DOHH2 (cell line): ENCODE results near the gene NDUFAF7.

Experiments used
- EZH2phosphoT487 ChIP-seq: fragments of 200-600 bp; sonication (generic); IDR thresholded peaks from 2 replicates; pipeline ENCODE4 v1.6.1; 2017; ENCODE audit warnings: borderline replicate concordance, mild to moderate bottlenecking, antibody characterized with exemption, low read length, moderate library complexity, mixed read lengths
- TF ChIP-seq, protein P1 (sequence below): fragments of 200-600 bp; sonication (generic); IDR thresholded peaks from one replicate; pipeline ENCODE4 v1.5.1; 2014; ENCODE audit warnings: antibody characterized with exemption, mild to moderate bottlenecking, low read depth, low read length; ENCODE audit not compliant: poor library complexity, severe bottlenecking

DNA sequence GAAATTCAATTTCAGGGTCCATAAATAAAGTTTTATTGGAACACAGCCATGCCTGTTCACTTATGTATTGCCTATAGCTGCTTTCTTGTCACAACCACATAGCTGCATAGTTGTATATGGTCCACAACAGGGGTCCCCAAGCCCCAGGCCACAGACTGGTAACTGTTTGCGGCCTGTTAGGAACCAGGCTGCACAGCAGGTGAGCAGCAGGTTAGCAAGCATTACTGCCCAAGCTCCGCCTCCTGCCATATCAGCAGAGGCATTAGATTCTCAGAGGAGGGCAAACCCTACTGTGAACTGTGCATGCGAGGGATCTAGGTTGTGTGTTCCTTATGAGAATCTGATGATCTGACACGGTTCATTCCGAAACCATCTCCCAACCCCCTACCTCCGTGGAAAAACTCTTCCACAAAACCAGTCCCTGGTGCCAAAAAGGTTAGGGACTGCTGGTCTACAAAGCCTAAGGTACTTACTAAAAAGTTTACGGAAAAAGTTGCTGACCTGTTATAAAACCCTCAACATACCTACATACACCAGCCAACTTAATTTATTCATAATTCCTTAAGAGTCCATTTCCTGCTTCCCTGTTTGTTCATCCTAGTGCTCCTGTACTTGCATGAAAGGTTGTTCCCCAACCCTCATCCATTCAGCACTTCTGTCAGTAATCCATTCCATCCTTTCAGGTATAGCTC, 40.1 kb downstream of the NDUFAF7 start:
- TF ChIP-seq, protein P1, sequence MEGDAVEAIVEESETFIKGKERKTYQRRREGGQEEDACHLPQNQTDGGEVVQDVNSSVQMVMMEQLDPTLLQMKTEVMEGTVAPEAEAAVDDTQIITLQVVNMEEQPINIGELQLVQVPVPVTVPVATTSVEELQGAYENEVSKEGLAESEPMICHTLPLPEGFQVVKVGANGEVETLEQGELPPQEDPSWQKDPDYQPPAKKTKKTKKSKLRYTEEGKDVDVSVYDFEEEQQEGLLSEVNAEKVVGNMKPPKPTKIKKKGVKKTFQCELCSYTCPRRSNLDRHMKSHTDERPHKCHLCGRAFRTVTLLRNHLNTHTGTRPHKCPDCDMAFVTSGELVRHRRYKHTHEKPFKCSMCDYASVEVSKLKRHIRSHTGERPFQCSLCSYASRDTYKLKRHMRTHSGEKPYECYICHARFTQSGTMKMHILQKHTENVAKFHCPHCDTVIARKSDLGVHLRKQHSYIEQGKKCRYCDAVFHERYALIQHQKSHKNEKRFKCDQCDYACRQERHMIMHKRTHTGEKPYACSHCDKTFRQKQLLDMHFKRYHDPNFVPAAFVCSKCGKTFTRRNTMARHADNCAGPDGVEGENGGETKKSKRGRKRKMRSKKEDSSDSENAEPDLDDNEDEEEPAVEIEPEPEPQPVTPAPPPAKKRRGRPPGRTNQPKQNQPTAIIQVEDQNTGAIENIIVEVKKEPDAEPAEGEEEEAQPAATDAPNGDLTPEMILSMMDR: no peak
- no peak for TF ChIP-seq EZH2phosphoT487
